HUES6 (cell line): Measurements from ENCODE around the gene KIF16B.
"Not testable (repeated sequence)": the region's sequence is repeated elsewhere in the genome, so short reads cannot be mapped to it uniquely, and the experiment has no call there.

Experiments
- H3K27ac ChIP-seq: 2 replicates; pipeline ENCODE4 v1.7.0; 2013; ENCODE audit warnings: low read depth, mild to moderate bottlenecking, low read length, inconsistent platforms
- H3K27me3 ChIP-seq: 2 replicates; pipeline ENCODE4 v1.6.1; 2013; ENCODE audit warnings: low read length; ENCODE audit not compliant: control insufficient read depth, insufficient read depth
- H3K36me3 ChIP-seq: 2 replicates; pipeline ENCODE4 v1.6.1; 2013; ENCODE audit warnings: low read length; ENCODE audit not compliant: control insufficient read depth, insufficient read depth
- H3K4me1 ChIP-seq: 2 replicates; pipeline ENCODE4 v1.6.1; 2013; ENCODE audit warnings: low read length; ENCODE audit not compliant: control insufficient read depth, insufficient read depth
- H3K4me3 ChIP-seq: 2 replicates; pipeline ENCODE4 v1.5.1; 2013; ENCODE audit warnings: low read depth, low read length
- H3K9ac ChIP-seq: one replicate; pipeline ENCODE4 v1.6.1; 2013; ENCODE audit warnings: mild to moderate bottlenecking, low read length
- H3K9me3 ChIP-seq: 2 replicates; pipeline ENCODE4 v1.6.1; 2013; ENCODE audit warnings: low read depth, low read length; ENCODE audit not compliant: control insufficient read depth, insufficient read depth

The KIF16B gene

GRCh38 chr20:16569246-16570153, 3.7 kb downstream of the KIF16B start:
- Histone ChIP-seq H3K36me3 (no peaks in the 10 kb centered on the region), H3K9ac (no peak overlapping the region), H3K27me3 (no peaks in the 10 kb centered on the region), H3K27ac (no peak overlapping the region), H3K9me3 (no peaks in the 10 kb centered on the region), H3K4me1 (peaks cover 17% of the 10 kb centered on the region; the same call in 1 of the 2 replicates), H3K4me3 (no peak overlapping the region)

- Histone ChIP-seq H3K36me3 (no peaks in the 10 kb centered on the region), H3K9ac (no peak overlapping the region), H3K4me1 (peaks cover 7% of the 10 kb centered on the region; the same call in 1 of the 2 replicates), H3K4me3 (no peak overlapping the region), H3K9me3 (no peaks in the 10 kb centered on the region), H3K27me3 (no peaks in the 10 kb centered on the region), H3K27ac (no peak overlapping the region)
These were observed 7.2 kb downstream of the KIF16B start for GRCh38 chr20:16566080-16566479.

- not testable (repeated sequence) for H3K27ac ChIP-seq, H3K4me3 ChIP-seq, H3K9ac ChIP-seq, H3K9me3 ChIP-seq, H3K4me1 ChIP-seq, H3K27me3 ChIP-seq, H3K36me3 ChIP-seq
These were observed 9.2 kb downstream of the KIF16B start for GRCh38 chr20:16564079-16564478.

GRCh38 chr20:16563066-16563806, 10.0 kb downstream of the KIF16B start:
- H3K4me1 ChIP-seq = 0 out of 2 replicates have a peak, but pooled peaks cover 5% of the 10 kb centered on the region
- no peak overlapping the region for H3K9ac ChIP-seq
- no peak overlapping the region for H3K4me3 ChIP-seq
- no peaks in the 10 kb centered on the region for H3K27me3 ChIP-seq
- H3K36me3 ChIP-seq = no peaks in the 10 kb centered on the region
- no peak overlapping the region for H3K27ac ChIP-seq
- H3K9me3 ChIP-seq = no peaks in the 10 kb centered on the region

- no peaks in the 10 kb centered on the region for H3K27me3 ChIP-seq
- no peaks in the 10 kb centered on the region for H3K9me3 ChIP-seq
- H3K4me1 ChIP-seq = 0 out of 2 replicates have a peak, but pooled peaks cover 5% of the 10 kb centered on the region
- H3K27ac ChIP-seq = no peak overlapping the region
- no peak overlapping the region for H3K4me3 ChIP-seq
- no peak overlapping the region for H3K9ac ChIP-seq
- H3K36me3 ChIP-seq = no peaks in the 10 kb centered on the region
These were observed 11.0 kb downstream of the KIF16B start for GRCh38 chr20:16562259-16562658.

GRCh38 chr20:16560661-16561060, 12.6 kb downstream of the KIF16B start:
- no peak overlapping the region for H3K4me3 ChIP-seq
- H3K27ac ChIP-seq = no peak overlapping the region
- H3K36me3 ChIP-seq = no peaks in the 10 kb centered on the region
- H3K9ac ChIP-seq = no peak overlapping the region
- no peaks in the 10 kb centered on the region for H3K27me3 ChIP-seq
- 0 out of 2 replicates have a peak, but pooled peaks cover 4% of the 10 kb centered on the region for H3K4me1 ChIP-seq
- H3K9me3 ChIP-seq = no peaks in the 10 kb centered on the region

- Histone ChIP-seq H3K36me3 (no peaks in the 10 kb centered on the region), H3K9ac (no peak overlapping the region), H3K4me3 (no peak overlapping the region), H3K4me1 (no peaks in the 10 kb centered on the region), H3K27ac (no peak overlapping the region), H3K27me3 (no peaks in the 10 kb centered on the region), H3K9me3 (no peaks in the 10 kb centered on the region; the same call in 1 of the 2 replicates)
These were observed 13.0 kb downstream of the KIF16B start for GRCh38 chr20:16560216-16560615.

GRCh38 chr20:16556301-16556700, 16.9 kb downstream of the KIF16B start:
- Histone ChIP-seq H3K9me3 (peaks cover 18% of the 10 kb centered on the region), H3K4me1 (no peaks in the 10 kb centered on the region; the same call in 1 of the 2 replicates), H3K27me3 (no peaks in the 10 kb centered on the region), H3K27ac (no peak overlapping the region), H3K9ac (no peak overlapping the region), H3K4me3 (no peak overlapping the region), H3K36me3 (no peaks in the 10 kb centered on the region)

- Histone ChIP-seq H3K27me3 (no peaks in the 10 kb centered on the region), H3K4me3 (no peak overlapping the region), H3K4me1 (no peaks in the 10 kb centered on the region; the same call in 1 of the 2 replicates), H3K36me3 (no peaks in the 10 kb centered on the region), H3K27ac (no peak overlapping the region), H3K9me3 (peaks cover 18% of the 10 kb centered on the region), H3K9ac (no peak overlapping the region)
These were observed 17.5 kb downstream of the KIF16B start for GRCh38 chr20:16555754-16556153.

GRCh38 chr20:16554766-16555543, 18.3 kb downstream of the KIF16B start:
- Histone ChIP-seq H3K9ac (no peak overlapping the region), H3K4me3 (no peak overlapping the region), H3K36me3 (no peaks in the 10 kb centered on the region), H3K27me3 (no peaks in the 10 kb centered on the region), H3K27ac (no peak overlapping the region), H3K4me1 (no peaks in the 10 kb centered on the region; the same call in 1 of the 2 replicates), H3K9me3 (peaks cover 21% of the 10 kb centered on the region)
